Hepatocyte (in vitro differentiated cells): ENCODE data around the gene CARD19.

Source experiments
- CTCF ChIP-seq: fragments of 200-600 bp; sonication (generic); IDR thresholded peaks from 2 replicates; pipeline ENCODE4 v1.5.1; 2016; ENCODE audit warnings: antibody characterized with exemption, mild to moderate bottlenecking; ENCODE audit not compliant: poor library complexity
- EZH2 ChIP-seq: fragments of 200-600 bp; sonication (generic); IDR thresholded peaks from 2 replicates; pipeline ENCODE4 v1.6.1; 2016; ENCODE audit warnings: antibody characterized with exemption, mild to moderate bottlenecking, borderline replicate concordance

- no peak for TF ChIP-seq CTCF
- no peak for TF ChIP-seq EZH2
These were observed 9.4 kb upstream of the CARD19 start for GRCh38 chr9:93086447-93087224.
